Colonic mucosa (tissue), 4 donors: ENCODE data around the gene MAPKAPK2. TPM values are rescaled to one million over a fixed set of nuclear protein-coding genes. Genes with fewer than 3 reads are reported as not detected.
A peak's percentile ranks its signal among the peaks of the same experiment; 100 is the strongest.
"Not testable (repeated sequence)": the region's sequence is repeated elsewhere in the genome, so short reads cannot be mapped to it uniquely, and the experiment has no call there.

Experiments used
- DNase-seq: peaks from one replicate; pipeline ENCODE4 v3.0.0-alpha.2; 2020
- H3K27ac ChIP-seq: fragments of 200-600 bp; one replicate; pipeline ENCODE4 v1.8.0; 2021
- H3K27me3 ChIP-seq: fragments of 200-600 bp; one replicate; pipeline ENCODE4 v1.8.0; 2021
- H3K36me3 ChIP-seq: fragments of 200-600 bp; one replicate; pipeline ENCODE4 v1.8.0; 2021
- H3K4me1 ChIP-seq: fragments of 200-600 bp; one replicate; pipeline ENCODE4 v1.8.0; 2021; ENCODE audit warnings: mild to moderate bottlenecking
- H3K4me3 ChIP-seq: fragments of 200-600 bp; one replicate; pipeline ENCODE4 v1.8.0; 2021
- H3K9ac ChIP-seq, 2 donors: one replicate each; pipeline ENCODE4 v1.7.0; 2013; ENCODE audit warnings: control low read depth in 2 of 2, low read depth in 2 of 2, low read length in 2 of 2
- H3K9me3 ChIP-seq: fragments of 200-600 bp; one replicate; pipeline ENCODE4 v1.8.0; 2021
- CTCF ChIP-seq: fragments of 200-600 bp; IDR thresholded peaks from one replicate; pipeline ENCODE4 v1.8.0; 2022; ENCODE audit warnings: antibody characterized with exemption, mild to moderate bottlenecking
- intact Hi-C: fragments of 100-400 bp; cut with DNase I; formaldehyde crosslinking; loops from one replicate; pipeline ENCODE4 v1.14.1; 2022
- total RNA-seq, 2 donors: library from RNA; stranded (reverse); fragmentation: NEBNext Ultra II Directional in 1 of 2; extraction: Animal tissue kit (Norgen Biotek cat#: 25700) in 1 of 2; gene quantifications; one replicate each; pipeline ENCODE4 v1.2.1, GENCODE V29; 2021
- donor health status: healthy.
- donor health status: DM: no; HTN: no; CAD: no.
- donor health status: DM: no; HTN: no; CAD: no.

MAPKAPK2 gene
- 10 to 100 TPM; 61.4 to 71.1 TPM for total RNA-seq

GRCh38 chr1:206684478-206685333 is at the start of gene MAPKAPK2:
TSS of gene MAPKAPK2 (plus strand) at chr1:206684905. CDS start at chr1:206685230, 325 bp downstream.
- no peak for TF ChIP-seq CTCF
- H3K4me1 ChIP-seq = peaks cover 8% of the 10 kb centered on the region
- H3K9me3 ChIP-seq = no peaks in the 10 kb centered on the region
- H3K27me3 ChIP-seq = no peaks in the 10 kb centered on the region
- H3K4me3 ChIP-seq = peak within 1 kb of the TSS; percentile 68
- H3K36me3 ChIP-seq = no peaks in the 10 kb centered on the region
- H3K9ac ChIP-seq = peak within 1 kb of the TSS; percentile 59 to 90
- DNase-seq = peak; percentile 79
- intact Hi-C loops = loop anchor here (5.0 kb wide), 1 partner anchor 38 kb away; no protein-coding TSS in a partner anchor
- H3K27ac ChIP-seq = peak within 1 kb of the TSS; percentile 94

- no peaks in the 10 kb centered on the region for H3K9me3 ChIP-seq
- no peaks in the 10 kb centered on the region for H3K27me3 ChIP-seq
- H3K4me1 ChIP-seq = peaks cover 6% of the 10 kb centered on the region
- H3K36me3 ChIP-seq = no peaks in the 10 kb centered on the region
- peak within 1 kb of the TSS; percentile 68 for H3K27ac ChIP-seq
- H3K9ac ChIP-seq = peak within 1 kb of the TSS; percentile 64 to 89
- DNase-seq = peak; percentile 95
- TF ChIP-seq CTCF = no peak
- intact Hi-C loops = loop anchor here (10.0 kb wide), 1 partner anchor 279 kb away; no protein-coding TSS in a partner anchor
- peak within 1 kb of the TSS; percentile 94 for H3K4me3 ChIP-seq
These were observed 49.4 kb upstream of the MAPKAPK2 start, which contains the start of gene DYRK3 for GRCh38 chr1:206635080-206635977. TSS of gene DYRK3 (plus strand) at chr1:206635536. CDS start at chr1:206635704, 168 bp downstream.

GRCh38 chr1:206635978-206636345 is 48.7 kb upstream of the MAPKAPK2 start:
- DNase-seq = no peak
- Histone ChIP-seq H3K27me3 (no peaks in the 10 kb centered on the region), H3K9ac (peak overlapping the region; percentile 42 to 89), H3K27ac (peak overlapping the region; percentile 68), H3K36me3 (no peaks in the 10 kb centered on the region), H3K9me3 (no peaks in the 10 kb centered on the region), H3K4me3 (peak overlapping the region; percentile 94), H3K4me1 (peaks cover 6% of the 10 kb centered on the region)
- intact Hi-C loops = loop anchor here (10.0 kb wide), 1 partner anchor 279 kb away; no protein-coding TSS in a partner anchor
- TF ChIP-seq CTCF = no peak

- Histone ChIP-seq H3K9me3 (no peaks in the 10 kb centered on the region), H3K27me3 (no peaks in the 10 kb centered on the region), H3K4me3 (no peak overlapping the region), H3K27ac (no peak overlapping the region), H3K36me3 (no peaks in the 10 kb centered on the region), H3K4me1 (peaks cover 6% of the 10 kb centered on the region), H3K9ac (no peak overlapping the region)
- no peak for DNase-seq
- TF ChIP-seq CTCF = no peak
- intact Hi-C loops = loop anchor here (10.0 kb wide), 1 partner anchor 278 kb away; no protein-coding TSS in a partner anchor
These were observed 48.0 kb upstream of the MAPKAPK2 start for GRCh38 chr1:206636671-206637070.

DNA sequence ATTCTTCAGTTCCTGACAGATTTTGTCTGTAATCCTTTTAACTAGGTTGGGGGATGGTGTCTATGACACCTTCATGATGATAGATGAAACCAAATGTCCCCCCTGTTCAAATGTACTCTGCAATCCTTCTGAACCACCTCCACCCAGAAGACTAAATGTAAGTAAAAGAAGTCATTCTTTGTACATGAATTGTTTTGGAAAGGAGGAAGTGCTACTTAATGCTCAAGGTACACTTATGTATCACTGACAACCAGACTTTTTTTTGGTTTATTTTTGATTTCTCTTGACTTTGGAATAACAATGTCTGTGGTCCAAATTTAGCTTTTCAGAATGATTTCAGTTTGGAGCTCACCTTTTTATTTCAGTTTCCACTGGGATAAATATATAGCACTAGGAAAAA is 47.1 kb upstream of the MAPKAPK2 start:
- Histone ChIP-seq H3K27me3 (no peaks in the 10 kb centered on the region), H3K27ac (no peak overlapping the region), H3K9ac (no peak overlapping the region), H3K4me1 (peaks cover 6% of the 10 kb centered on the region), H3K36me3 (no peaks in the 10 kb centered on the region), H3K4me3 (no peak overlapping the region), H3K9me3 (no peaks in the 10 kb centered on the region)
- intact Hi-C loops = loop anchor here (10.0 kb wide), 1 partner anchor 277 kb away; no protein-coding TSS in a partner anchor
- no peak for DNase-seq
- TF ChIP-seq CTCF = no peak

DNA sequence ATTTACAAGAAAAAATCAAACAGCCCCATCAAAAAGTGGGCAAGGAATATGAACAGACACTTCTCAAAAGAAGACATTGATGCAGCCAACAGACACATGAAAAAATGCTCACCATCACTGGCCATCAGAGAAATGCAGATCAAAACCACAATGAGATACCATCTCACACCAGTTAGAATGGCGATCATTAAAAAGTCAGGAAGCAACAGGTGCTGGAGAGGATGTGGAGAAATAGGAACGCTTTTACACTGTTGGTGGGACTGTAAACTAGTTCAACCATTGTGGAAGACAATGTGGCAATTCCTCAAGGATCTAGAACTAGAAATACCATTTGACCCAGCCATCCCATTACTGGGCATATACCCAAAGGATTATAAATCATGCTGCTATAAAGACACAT is 42.6 kb upstream of the MAPKAPK2 start:
- intact Hi-C loops, H3K36me3 ChIP-seq, H3K4me1 ChIP-seq, H3K27ac ChIP-seq, H3K4me3 ChIP-seq, H3K9me3 ChIP-seq, H3K27me3 ChIP-seq, H3K9ac ChIP-seq, DNase-seq: not testable (repeated sequence)
